PFSK-1 (cell line): Measurements from ENCODE around the gene WDR72.

Experiments
- POLR2AphosphoS5 ChIP-seq: IDR thresholded peaks from 2 replicates; pipeline ENCODE4 v1.6.1; 2012; ENCODE audit warnings: low read depth, mild to moderate bottlenecking, control low read depth, low read length, moderate library complexity
- SIN3A ChIP-seq: IDR thresholded peaks from 2 replicates; pipeline ENCODE4 v1.6.1; 2012; ENCODE audit warnings: mild to moderate bottlenecking, low read length, moderate library complexity, borderline replicate concordance; ENCODE audit not compliant: insufficient read depth
- TAF1 ChIP-seq: IDR thresholded peaks from 2 replicates; pipeline ENCODE4 v1.6.1; 2012; ENCODE audit warnings: low read length, control low read depth, borderline replicate concordance; ENCODE audit not compliant: insufficient read depth

DNA sequence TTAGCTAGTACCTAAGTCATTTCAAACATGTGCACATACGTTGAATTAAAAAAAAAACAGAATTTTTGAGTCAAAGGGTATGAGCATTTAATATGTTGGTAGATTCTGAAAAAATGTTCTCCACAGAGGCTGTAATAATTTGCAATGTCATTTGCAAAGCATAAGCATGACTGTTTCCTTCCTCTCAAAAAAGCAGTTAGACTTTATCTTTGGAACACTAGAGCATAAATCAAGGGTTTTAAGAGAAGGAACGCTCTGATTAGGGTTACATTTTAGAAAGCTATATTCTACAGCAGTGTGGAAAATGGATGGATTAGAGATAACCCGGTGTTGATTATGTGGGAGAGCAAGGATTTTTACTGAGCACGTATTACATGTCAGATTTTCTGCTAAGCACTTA lies 193.7 kb downstream of the WDR72 start:
- TF ChIP-seq POLR2AphosphoS5 (no peak), TAF1 (no peak), SIN3A (no peak)
